ENCODE data around the gene ZNF23. TPM values are rescaled to one million over a fixed set of nuclear protein-coding genes. Genes with fewer than 3 reads are reported as not detected.

The ZNF23 gene
- total and polyA plus RNA-seq, 4 donors, result 1.5 to 6.1 (median 3.1) TPM

GRCh38 chr16:71425746-71426068 lies 36.3 kb downstream of the ZNF23 start:
- Histone ChIP-seq H3K9me3 (ENCODE audit: control insufficient read depth in 4 of 4, low read length in 3 of 4) (peaks cover 0 to 4% (median 2%) of the 10 kb centered on the region in 4 donors), H3K4me1 (ENCODE audit: control insufficient read depth in 4 of 4, insufficient read depth in 4 of 4, low read length in 3 of 4) (no peaks in the 10 kb centered on the region), H3K27ac (ENCODE audit: low read depth in 1 of 2, low read length in 2 of 2) (no peak overlapping the region), H3K9ac (ENCODE audit: low read depth in 1 of 2, low read length in 2 of 2) (no peak overlapping the region), H3K36me3 (ENCODE audit: control insufficient read depth in 4 of 4, insufficient read depth in 3 of 4, low read depth in 1 of 4, low read length in 3 of 4) (no peaks in the 10 kb centered on the region), H3K4me3 (ENCODE audit: low read depth in 1 of 3, low read length in 3 of 3) (no peak overlapping the region), H3K27me3 (ENCODE audit: control insufficient read depth in 4 of 4, insufficient read depth in 4 of 4, low read length in 3 of 4) (peaks cover 3 to 13% (median 8%) of the 10 kb centered on the region in 4 donors)
- 11% methylated on average over 18 of the region's 18 CpGs for WGBS
- no peak for DNase-seq (ENCODE audit: low spot score)
- TF ChIP-seq TAF1 (conservative IDR thresholded peaks at IDR 0.05), result no peak
- TF ChIP-seq SP1 (IDR thresholded peaks at IDR 0.05), result no peak
- no peak for TF ChIP-seq GABPA (IDR thresholded peaks at IDR 0.05 in 1 of 2, conservative IDR thresholded peaks at IDR 0.05 in 1 of 2)
- TF ChIP-seq MAX (IDR thresholded peaks at IDR 0.05), result no peak
- TF ChIP-seq RAD21 (IDR thresholded peaks at IDR 0.05), result no peak
- no peak for TF ChIP-seq YY1 (IDR thresholded peaks at IDR 0.05)
- TF ChIP-seq FOXA2 (IDR thresholded peaks at IDR 0.05), result no peak
- no peak for TF ChIP-seq HNF4G (IDR thresholded peaks at IDR 0.05)
- no peak for TF ChIP-seq JUND (IDR thresholded peaks at IDR 0.05)
- no peak for TF ChIP-seq ATF3 (IDR thresholded peaks at IDR 0.05)
- TF ChIP-seq RXRA (IDR thresholded peaks at IDR 0.05), result no peak

- TF ChIP-seq YY1 (IDR thresholded peaks at IDR 0.05), result no peak
- no peak for TF ChIP-seq HNF4G (IDR thresholded peaks at IDR 0.05)
- no peak for TF ChIP-seq GABPA (IDR thresholded peaks at IDR 0.05 in 1 of 2, conservative IDR thresholded peaks at IDR 0.05 in 1 of 2)
- no peak for TF ChIP-seq HNF4A (conservative IDR thresholded peaks at IDR 0.05)
- no peak for TF ChIP-seq NR2F2 (IDR thresholded peaks at IDR 0.05)
- TF ChIP-seq CTCF (IDR thresholded peaks at IDR 0.05; ENCODE audit: low read depth, low read length, missing input control), result no peak
- TF ChIP-seq TAF1 (conservative IDR thresholded peaks at IDR 0.05), result no peak
- no peak for TF ChIP-seq REST (IDR thresholded peaks at IDR 0.05)
- no peak for TF ChIP-seq ZBTB33 (IDR thresholded peaks at IDR 0.05)
- TF ChIP-seq RAD21 (IDR thresholded peaks at IDR 0.05), result no peak
- no peak for TF ChIP-seq RXRA (IDR thresholded peaks at IDR 0.05)
- no peak for TF ChIP-seq JUND (IDR thresholded peaks at IDR 0.05)
- TF ChIP-seq FOXA1 (IDR thresholded peaks at IDR 0.05), result no peak
- TF ChIP-seq EGR1 (IDR thresholded peaks at IDR 0.05; ENCODE audit: low read depth in 2 of 2), result no peak
- no peak for TF ChIP-seq ATF3 (IDR thresholded peaks at IDR 0.05)
- TF ChIP-seq FOXA2 (IDR thresholded peaks at IDR 0.05), result no peak
- TF ChIP-seq SP1 (IDR thresholded peaks at IDR 0.05), result no peak
- TF ChIP-seq MAX (IDR thresholded peaks at IDR 0.05), result no peak
- H3K27me3 ChIP-seq (ENCODE audit: control insufficient read depth in 4 of 4, insufficient read depth in 4 of 4, low read length in 3 of 4), result peaks cover 3 to 13% (median 8%) of the 10 kb centered on the region in 4 donors
- no peak overlapping the region for H3K9ac ChIP-seq (ENCODE audit: low read depth in 1 of 2, low read length in 2 of 2)
- H3K4me1 ChIP-seq (ENCODE audit: control insufficient read depth in 4 of 4, insufficient read depth in 4 of 4, low read length in 3 of 4), result no peaks in the 10 kb centered on the region
- no peaks in the 10 kb centered on the region for H3K36me3 ChIP-seq (ENCODE audit: control insufficient read depth in 4 of 4, insufficient read depth in 3 of 4, low read depth in 1 of 4, low read length in 3 of 4)
- no peak overlapping the region for H3K4me3 ChIP-seq (ENCODE audit: low read depth in 1 of 3, low read length in 3 of 3)
- no peak for DNase-seq (ENCODE audit: low spot score)
- H3K27ac ChIP-seq (ENCODE audit: low read depth in 1 of 2, low read length in 2 of 2), result no peak overlapping the region
- peaks cover 0 to 4% (median 2%) of the 10 kb centered on the region in 4 donors for H3K9me3 ChIP-seq (ENCODE audit: control insufficient read depth in 4 of 4, low read length in 3 of 4)
- 51% methylated on average over 6 of the region's 6 CpGs for WGBS
Measured at GRCh38 chr16:71424626-71425025, 37.4 kb downstream of the ZNF23 start.
